T-helper 22 cell (primary cell): ENCODE data around the gene GUCY1A1.

ENCODE experiments used
- DNase-seq: peaks from one replicate; pipeline ENCODE4 v3.0.0-alpha.2; 2020; ENCODE audit warnings: low read depth

The GUCY1A1 gene

DNA sequence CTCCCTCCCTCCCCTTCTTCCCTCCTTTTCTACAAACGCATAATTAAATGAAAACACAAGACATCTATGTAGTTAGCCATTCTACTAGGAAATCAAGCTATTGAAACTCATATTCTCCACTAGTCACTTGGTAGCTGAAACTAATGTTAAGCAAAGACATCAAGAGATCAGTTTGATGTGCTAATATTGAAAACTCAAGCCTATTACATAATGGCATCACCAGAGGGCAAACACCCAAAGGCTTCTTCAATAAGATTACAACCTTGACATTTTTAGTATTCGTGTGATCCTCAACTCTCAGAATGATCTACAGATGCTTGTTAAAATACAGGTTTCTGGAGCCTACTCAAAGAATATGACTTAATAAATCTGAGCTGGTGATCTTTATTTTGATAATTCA lies 6.2 kb upstream of the GUCY1A1 start:
- DNase-seq, result no peak

- no peak for DNase-seq
Observed at GRCh38 chr4:155665054-155665453, 1.6 kb upstream of the GUCY1A1 start.

DNA sequence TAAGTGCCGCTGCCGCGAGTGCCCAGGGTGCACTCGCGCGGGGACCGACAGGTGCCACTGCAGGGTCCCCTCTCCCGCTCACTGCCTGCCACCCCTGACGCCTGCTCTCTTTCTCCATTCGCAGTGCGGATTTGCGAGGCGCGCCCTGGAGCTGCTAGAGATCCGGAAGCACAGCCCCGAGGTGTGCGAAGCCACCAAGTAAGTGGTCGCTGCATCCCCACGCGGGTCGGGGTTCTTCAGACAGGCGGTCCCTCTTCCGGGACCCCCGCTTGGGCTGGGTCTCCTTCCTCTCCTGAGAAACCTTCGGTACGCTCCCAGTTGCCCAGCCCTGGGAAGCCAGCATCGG lies 547 bp downstream of the GUCY1A1 start:
- no peak for DNase-seq

DNA sequence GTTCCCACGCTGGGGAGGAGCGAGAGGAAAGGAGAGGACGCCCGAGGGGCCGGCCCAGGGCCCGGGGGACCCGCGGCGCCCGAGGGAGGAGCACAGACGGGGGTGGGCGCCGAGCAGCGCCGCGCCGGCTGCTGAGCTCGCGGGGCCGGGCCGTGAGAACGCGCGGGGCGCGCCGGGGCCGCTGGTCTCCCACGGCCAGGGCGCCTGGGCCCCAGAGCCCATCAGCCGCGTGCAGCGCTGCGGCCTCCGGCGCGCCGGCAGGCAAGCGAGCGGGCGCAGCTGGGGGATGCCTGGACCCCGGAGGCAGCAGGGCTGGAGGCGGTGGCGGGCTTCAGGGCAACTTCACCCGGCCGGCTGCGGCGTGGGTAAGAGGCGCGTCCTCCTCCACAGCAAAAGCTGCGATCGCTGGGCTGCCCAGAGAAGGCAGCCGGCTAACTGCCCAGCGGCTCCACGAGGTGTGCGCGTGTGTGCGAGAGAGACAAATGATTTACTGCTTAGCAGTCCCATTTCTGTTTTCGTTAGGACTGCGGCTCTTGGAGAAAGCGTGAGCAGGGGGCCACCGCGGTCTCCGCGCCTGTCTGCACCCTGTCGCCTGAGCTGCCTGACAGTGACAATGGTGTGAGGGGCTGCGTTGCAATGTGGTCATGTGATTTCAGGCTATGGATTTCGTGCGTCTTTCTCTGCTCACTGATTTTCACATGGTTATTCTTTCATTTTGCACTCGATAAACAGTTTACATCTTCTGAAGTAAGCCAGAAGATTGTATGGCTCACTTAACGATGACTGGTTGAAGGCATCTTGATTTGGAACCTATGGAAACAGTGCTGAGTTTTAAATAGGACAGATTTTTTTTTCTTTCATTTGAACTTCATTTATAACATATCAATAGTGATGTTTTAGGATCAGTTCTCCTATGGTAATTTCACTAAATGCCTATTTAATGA lies 1.2 kb downstream of the GUCY1A1 start:
- DNase-seq, result no peak

DNA sequence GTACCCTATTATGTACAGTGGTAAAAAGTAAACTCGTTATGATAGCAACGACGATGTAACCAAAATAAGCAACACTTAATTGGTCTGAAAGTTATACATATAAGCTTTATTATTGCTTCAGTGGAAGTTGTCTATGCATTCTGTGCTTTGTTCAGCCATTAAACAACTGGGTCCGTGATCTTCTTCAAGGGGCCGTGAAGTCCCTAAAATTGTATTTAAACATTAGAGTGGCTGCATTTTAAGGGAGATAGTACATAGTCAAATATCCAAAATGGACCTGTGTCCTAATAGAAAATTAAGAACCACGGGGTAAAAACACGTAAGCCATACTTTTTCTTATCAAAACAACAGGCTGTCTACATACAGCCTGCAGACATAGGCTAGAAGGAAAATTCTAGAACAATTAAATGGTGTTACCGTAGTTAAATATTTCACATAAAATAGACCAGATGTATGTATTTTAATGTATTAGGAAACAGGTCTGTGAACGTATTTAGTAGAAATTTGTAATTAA lies 2.1 kb downstream of the GUCY1A1 start:
- DNase-seq, result no peak

- no peak for DNase-seq
Observed at GRCh38 chr4:155672342-155672741, 5.7 kb downstream of the GUCY1A1 start.

GRCh38 chr4:155673453-155673979 lies 6.9 kb downstream of the GUCY1A1 start:
- DNase-seq, result no peak

DNA sequence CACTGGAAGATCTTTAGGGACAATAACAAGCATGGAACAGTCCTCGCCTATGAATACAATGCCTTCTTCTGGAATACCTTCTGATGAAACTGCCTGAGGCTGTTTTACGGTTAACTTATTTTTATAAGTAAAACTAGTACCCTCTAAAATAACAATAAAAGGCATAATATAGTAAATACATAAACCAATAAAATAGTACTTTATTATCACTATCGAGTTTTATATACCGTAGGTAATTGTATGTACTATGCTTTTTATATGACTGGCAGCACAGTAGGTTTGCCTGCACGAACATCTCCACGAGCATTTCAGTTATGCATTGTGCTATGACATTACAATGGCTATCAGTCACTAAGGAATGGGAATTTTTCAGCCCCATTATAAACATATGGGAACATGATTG lies 8.0 kb downstream of the GUCY1A1 start:
- DNase-seq, result no peak

DNA sequence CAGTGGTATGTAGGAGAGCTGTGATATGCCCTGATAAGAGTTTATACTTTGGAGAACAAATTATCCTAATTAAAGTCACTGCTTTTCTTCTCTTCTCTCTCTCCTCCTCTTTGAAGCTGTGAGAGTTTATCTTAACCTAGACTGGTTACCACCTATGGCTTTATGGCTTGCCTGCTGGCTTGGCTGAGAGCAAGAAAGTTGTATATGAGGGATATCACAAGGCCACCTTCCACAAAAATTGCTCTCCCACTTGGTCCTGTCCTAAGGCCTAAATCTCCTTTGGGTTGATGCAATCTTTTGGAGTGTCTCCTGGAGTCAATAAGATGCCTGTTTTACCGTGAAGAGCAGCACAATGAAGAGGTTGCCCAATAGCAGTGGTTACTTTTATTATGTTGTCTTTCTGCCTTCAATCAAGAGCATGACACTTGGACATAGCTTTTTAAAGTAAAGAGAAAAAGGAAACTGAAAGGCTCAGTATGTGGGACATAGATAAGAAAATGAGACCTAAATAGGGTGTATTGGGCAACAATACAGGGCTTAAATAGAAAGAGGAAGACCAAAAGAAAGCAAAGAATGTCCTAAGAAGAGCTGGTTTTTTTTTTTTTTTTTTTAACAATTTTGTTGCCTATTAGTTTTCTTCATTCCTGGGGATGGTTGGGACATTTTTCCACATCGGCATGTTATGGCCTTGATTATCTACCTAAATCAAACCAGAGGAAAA lies 9.2 kb downstream of the GUCY1A1 start:
- DNase-seq, result no peak

GRCh38 chr4:155676430-155676825 lies 9.8 kb downstream of the GUCY1A1 start:
- DNase-seq, result no peak

- no peak for DNase-seq
Observed at GRCh38 chr4:155678011-155678410, 11.4 kb downstream of the GUCY1A1 start.

- no peak for DNase-seq
Observed at GRCh38 chr4:155679343-155679742, 12.7 kb downstream of the GUCY1A1 start.

DNA sequence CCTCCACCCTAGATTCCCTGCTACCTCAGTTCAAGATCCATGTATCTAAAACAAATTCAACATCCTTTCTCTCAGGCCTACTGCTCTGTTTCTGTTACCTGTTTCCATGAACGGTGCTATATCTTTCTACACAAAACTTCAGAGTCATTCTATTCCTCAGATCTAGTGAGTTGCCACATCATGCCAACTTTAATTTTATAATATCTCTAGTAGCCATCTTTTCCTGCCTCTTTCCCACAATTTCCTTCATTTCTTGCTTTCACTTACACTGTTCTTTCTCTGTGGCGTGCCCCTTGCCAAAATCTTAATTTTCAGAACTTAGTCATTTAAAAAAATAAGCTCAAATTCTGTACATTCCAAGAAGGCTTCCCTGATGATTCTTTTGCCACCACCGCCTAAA lies 15.2 kb downstream of the GUCY1A1 start:
- no peak for DNase-seq

GRCh38 chr4:155684423-155684822 lies 17.8 kb downstream of the GUCY1A1 start:
- DNase-seq, result no peak

- DNase-seq, result no peak
Observed at GRCh38 chr4:155684892-155685541, 18.4 kb downstream of the GUCY1A1 start.

DNA sequence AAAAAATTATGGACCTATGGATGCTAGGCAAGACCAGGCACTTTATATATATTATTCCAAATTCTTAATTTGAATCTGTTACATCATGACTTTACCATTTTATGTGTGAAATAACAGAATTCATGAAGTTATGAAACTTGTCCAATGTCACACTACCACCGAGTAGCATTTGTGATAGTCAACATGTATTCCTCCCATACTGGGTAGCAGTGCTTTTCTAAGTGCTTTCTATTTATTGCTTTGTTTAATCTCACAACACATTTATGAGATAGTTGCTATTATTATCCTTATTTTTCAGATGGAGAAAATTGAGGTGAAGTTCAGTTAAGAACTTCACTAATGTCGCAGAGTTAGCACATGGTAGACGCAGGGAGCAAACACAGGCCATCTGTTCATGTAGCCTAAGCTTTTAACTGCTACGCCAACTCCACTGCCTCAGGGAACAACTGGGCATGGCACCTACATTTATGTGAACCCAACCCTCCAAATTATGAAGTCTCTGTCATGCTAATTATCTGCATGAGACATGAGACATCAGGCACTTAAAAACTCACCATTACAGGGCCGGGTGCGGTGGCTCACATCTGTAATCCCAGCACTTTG lies 20.8 kb downstream of the GUCY1A1 start:
- DNase-seq, result no peak

- no peak for DNase-seq
Observed at GRCh38 chr4:155688211-155688610, 21.6 kb downstream of the GUCY1A1 start.

DNA sequence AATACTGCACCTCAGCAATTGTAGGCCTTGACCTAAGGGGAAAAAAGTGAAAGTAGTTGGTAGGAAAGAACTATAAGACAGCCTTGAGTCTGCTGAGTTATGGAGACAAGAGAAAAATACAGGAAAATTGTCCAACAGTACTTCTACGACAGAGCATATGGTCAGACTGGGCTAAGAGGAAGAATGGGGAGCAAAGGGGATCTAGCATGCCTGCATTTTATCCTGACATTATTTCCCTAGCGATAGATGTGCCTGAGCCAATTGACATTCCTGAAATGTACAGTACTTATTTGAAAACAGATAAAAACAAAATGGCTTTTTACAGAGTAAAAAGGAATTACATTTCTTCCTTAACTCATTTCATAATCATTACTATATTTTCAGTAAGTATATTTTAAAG lies 22.2 kb downstream of the GUCY1A1 start:
- DNase-seq, result no peak

GRCh38 chr4:155690044-155690837 lies 23.6 kb downstream of the GUCY1A1 start:
- DNase-seq, result no peak

GRCh38 chr4:155692361-155692760 lies 25.7 kb downstream of the GUCY1A1 start:
- DNase-seq, result no peak

DNA sequence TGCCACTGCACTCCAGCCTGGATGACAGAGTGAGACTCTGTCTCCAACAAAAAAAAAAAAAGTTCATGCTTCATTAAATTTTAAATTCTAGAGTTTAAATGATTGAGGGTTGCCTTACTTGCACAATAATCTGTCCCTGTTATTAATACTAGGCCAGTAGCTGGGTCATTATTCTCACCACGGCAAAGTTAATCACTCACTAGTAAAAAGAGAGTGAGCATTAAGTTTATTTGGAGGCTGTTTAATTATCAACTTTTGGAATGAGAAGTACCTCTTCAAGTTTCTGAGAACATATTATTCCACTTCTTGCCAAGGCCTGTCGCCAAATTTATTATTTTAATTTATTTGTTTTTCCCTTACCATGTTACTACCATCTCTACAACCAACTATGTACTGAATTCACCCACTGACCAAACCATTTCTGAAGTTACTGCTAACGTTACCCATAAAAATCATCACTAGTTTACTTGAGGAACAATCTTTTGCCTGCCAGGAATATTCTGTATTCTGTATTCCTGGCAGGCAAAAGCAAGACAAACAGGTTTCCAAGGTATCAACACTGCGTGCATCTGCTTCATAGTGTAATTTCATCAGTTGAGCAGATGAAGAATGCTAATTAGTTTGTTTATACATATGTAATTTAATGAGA lies 26.5 kb downstream of the GUCY1A1 start:
- no peak for DNase-seq
